Fibroblast of mammary gland (primary cell): ENCODE data around the gene SUPT3H.

ENCODE experiments used
- DNase-seq: peaks from one replicate; pipeline ENCODE4 v3.0.0-alpha.2; 2010; ENCODE audit warnings: low read depth
- H3K4me3 ChIP-seq: 2 replicates; pipeline ENCODE4 v1.5.1; 2011; ENCODE audit warnings: low read depth, mild to moderate bottlenecking, low read length, moderate library complexity; ENCODE audit not compliant: control insufficient read depth
- CTCF ChIP-seq: conservative IDR thresholded peaks from 2 replicates; pipeline ENCODE4 v1.5.1; 2011; ENCODE audit warnings: low read depth, low read length, inconsistent platforms; ENCODE audit not compliant: control insufficient read depth, insufficient read depth

SUPT3H gene

DNA sequence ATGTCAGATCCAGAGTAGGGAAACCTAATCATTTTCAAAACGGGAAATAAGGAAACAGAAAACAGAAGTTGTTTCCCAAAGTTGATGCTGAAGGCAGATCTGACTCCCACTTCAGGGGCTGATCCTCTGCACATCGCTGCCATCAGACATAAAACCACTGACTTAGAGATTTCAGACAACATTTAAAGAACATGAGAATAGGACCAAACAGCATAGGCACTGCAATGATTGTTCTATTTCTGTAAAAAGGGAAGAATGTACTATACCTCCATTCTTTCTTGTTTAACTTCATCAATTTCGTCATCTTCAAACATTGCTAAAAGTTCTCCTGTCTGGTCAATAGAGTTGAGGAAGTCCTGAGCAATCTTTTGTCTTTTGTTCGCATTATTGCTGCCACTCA lies 374.3 kb downstream of the SUPT3H start:
- no peak overlapping the region for H3K4me3 ChIP-seq
- TF ChIP-seq CTCF: no peak
- DNase-seq: no peak

- peak; percentile 23 for DNase-seq
- H3K4me3 ChIP-seq: no peak overlapping the region
- TF ChIP-seq CTCF: no peak
Measured at GRCh38 chr6:45002390-45003105, 375.2 kb downstream of the SUPT3H start.

- no peak for TF ChIP-seq CTCF
- H3K4me3 ChIP-seq: no peak overlapping the region
- DNase-seq: no peak
Measured at GRCh38 chr6:45001663-45002062, 376.1 kb downstream of the SUPT3H start.

DNA sequence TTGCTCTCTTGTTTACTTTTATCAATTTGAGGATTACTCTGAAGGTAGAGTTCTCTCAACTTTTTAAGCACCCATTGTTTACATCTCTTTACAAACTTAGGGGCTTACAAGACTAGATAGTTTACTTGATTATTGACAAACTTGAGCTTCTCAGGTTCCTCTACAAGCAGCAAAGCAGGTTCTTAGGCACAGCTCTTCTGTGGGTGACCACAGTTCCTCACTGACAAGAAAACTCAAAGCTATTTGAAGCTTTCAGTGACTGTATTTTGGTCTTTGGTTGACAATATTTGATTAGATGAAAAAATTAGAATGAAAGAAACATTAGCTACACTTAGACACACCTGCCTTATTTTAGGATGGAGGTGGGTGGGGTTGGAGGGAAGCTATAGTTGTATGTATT lies 376.9 kb downstream of the SUPT3H start:
- H3K4me3 ChIP-seq: no peak overlapping the region
- TF ChIP-seq CTCF: no peak
- DNase-seq: no peak

DNA sequence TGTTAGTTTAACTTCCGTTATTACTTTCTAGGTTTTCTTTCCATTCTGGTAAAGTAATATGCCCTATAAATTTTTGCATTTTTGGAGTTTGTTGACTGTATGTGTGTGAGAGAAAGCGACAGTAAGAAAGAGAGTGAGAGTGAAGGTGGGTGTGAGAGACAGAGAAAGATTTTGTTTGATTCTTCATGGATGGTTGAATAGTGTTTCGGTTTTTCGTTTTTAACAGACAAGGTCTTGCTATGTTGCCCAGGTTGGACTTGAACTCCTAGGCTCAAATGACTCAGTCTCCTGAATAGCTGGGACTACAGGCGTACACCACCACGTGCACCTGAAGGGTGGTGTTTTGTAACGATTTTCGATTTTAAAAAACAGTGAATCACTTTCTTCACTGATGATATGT lies 378.7 kb downstream of the SUPT3H start:
- no peak for DNase-seq
- TF ChIP-seq CTCF: no peak

GRCh38 chr6:44995486-44996132 lies 382.1 kb downstream of the SUPT3H start:
- no peak for DNase-seq
- no peak overlapping the region for H3K4me3 ChIP-seq
- TF ChIP-seq CTCF: no peak

More for the DNA sequence above, 378.7 kb downstream of the SUPT3H start:
- H3K4me3 ChIP-seq: no peak overlapping the region
